Osteoblast (primary cell): ENCODE measurements around the gene CD40LG. TPM values are rescaled to one million over a fixed set of nuclear protein-coding genes. Genes with fewer than 3 reads are reported as not detected.

Source experiments
- DNase-seq: peaks from one replicate; pipeline ENCODE4 v3.0.0; 2011; ENCODE audit warnings: low spot score, mixed read lengths; ENCODE audit not compliant: insufficient read length; ENCODE audit errors: missing footprints
- H2AFZ ChIP-seq: 2 replicates; pipeline ENCODE4 v1.6.0; 2011; ENCODE audit warnings: mild to moderate bottlenecking, low read length
- H3K27ac ChIP-seq: 2 replicates; pipeline ENCODE4 v1.5.1; 2011; ENCODE audit warnings: mild to moderate bottlenecking, low read depth, low read length, moderate library complexity
- H3K27me3 ChIP-seq: 2 replicates; pipeline ENCODE4 v1.6.0; 2012; ENCODE audit warnings: mild to moderate bottlenecking, control low read depth, inconsistent platforms, low read length, moderate library complexity; ENCODE audit not compliant: insufficient read depth
- H3K36me3 ChIP-seq: 2 replicates; pipeline ENCODE4 v1.5.1; 2011; ENCODE audit warnings: mild to moderate bottlenecking, low read length, control low read depth, moderate library complexity; ENCODE audit not compliant: insufficient read depth
- H3K4me1 ChIP-seq: 2 replicates; pipeline ENCODE4 v1.5.1; 2011; ENCODE audit warnings: mild to moderate bottlenecking, low read length, control low read depth, moderate library complexity; ENCODE audit not compliant: insufficient read depth
- H3K4me2 ChIP-seq: 2 replicates; pipeline ENCODE4 v1.6.0; 2011; ENCODE audit warnings: mild to moderate bottlenecking, low read length; ENCODE audit not compliant: insufficient read depth
- H3K4me3 ChIP-seq: fragments of 200-600 bp; sonication (generic); 3 replicates; pipeline ENCODE4 v1.5.1; 2012; ENCODE audit warnings: mild to moderate bottlenecking, low read length, inconsistent platforms; ENCODE audit not compliant: insufficient read depth
- H3K79me2 ChIP-seq: 2 replicates; pipeline ENCODE4 v1.6.0; 2012; ENCODE audit warnings: mild to moderate bottlenecking, low read length, control low read depth, inconsistent platforms; ENCODE audit not compliant: insufficient read depth
- H3K9me3 ChIP-seq: 2 replicates; pipeline ENCODE4 v1.5.1; 2011; ENCODE audit warnings: low read depth, low read length, control low read depth
- H4K20me1 ChIP-seq: 2 replicates; pipeline ENCODE4 v1.6.0; 2012; ENCODE audit warnings: mild to moderate bottlenecking, low read length, control low read depth; ENCODE audit not compliant: insufficient read depth
- total RNA-seq: library from RNA; depleted of rRNA; stranded (reverse); fragments of >200 nt; gene quantifications from 2 replicates; pipeline ENCODE4 v1.2.3, GENCODE V29; 2012
- TF ChIP-seq, protein P1 (sequence below): IDR thresholded peaks from 2 replicates; pipeline ENCODE4 v1.5.1; 2011; ENCODE audit warnings: mild to moderate bottlenecking, low read depth, low read length, moderate library complexity; ENCODE audit errors: extremely low read depth

CD40LG gene
- total RNA-seq, 1 donor = not detected

- H3K4me3 ChIP-seq = no peak overlapping the region
- no peaks in the 10 kb centered on the region for H3K36me3 ChIP-seq
- no peaks in the 10 kb centered on the region for H4K20me1 ChIP-seq
- H3K9me3 ChIP-seq = no peaks in the 10 kb centered on the region
- H3K4me2 ChIP-seq = no peak overlapping the region
- no peak overlapping the region for H2AFZ ChIP-seq
- TF ChIP-seq, protein P1, sequence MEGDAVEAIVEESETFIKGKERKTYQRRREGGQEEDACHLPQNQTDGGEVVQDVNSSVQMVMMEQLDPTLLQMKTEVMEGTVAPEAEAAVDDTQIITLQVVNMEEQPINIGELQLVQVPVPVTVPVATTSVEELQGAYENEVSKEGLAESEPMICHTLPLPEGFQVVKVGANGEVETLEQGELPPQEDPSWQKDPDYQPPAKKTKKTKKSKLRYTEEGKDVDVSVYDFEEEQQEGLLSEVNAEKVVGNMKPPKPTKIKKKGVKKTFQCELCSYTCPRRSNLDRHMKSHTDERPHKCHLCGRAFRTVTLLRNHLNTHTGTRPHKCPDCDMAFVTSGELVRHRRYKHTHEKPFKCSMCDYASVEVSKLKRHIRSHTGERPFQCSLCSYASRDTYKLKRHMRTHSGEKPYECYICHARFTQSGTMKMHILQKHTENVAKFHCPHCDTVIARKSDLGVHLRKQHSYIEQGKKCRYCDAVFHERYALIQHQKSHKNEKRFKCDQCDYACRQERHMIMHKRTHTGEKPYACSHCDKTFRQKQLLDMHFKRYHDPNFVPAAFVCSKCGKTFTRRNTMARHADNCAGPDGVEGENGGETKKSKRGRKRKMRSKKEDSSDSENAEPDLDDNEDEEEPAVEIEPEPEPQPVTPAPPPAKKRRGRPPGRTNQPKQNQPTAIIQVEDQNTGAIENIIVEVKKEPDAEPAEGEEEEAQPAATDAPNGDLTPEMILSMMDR = no peak
- DNase-seq = no peak
- no peaks in the 10 kb centered on the region for H3K79me2 ChIP-seq
- H3K27ac ChIP-seq = no peak overlapping the region
- no peaks in the 10 kb centered on the region for H3K27me3 ChIP-seq
- no peaks in the 10 kb centered on the region for H3K4me1 ChIP-seq
Observed at GRCh38 chrX:136671006-136671610, 23.1 kb downstream of the CD40LG start.

DNA sequence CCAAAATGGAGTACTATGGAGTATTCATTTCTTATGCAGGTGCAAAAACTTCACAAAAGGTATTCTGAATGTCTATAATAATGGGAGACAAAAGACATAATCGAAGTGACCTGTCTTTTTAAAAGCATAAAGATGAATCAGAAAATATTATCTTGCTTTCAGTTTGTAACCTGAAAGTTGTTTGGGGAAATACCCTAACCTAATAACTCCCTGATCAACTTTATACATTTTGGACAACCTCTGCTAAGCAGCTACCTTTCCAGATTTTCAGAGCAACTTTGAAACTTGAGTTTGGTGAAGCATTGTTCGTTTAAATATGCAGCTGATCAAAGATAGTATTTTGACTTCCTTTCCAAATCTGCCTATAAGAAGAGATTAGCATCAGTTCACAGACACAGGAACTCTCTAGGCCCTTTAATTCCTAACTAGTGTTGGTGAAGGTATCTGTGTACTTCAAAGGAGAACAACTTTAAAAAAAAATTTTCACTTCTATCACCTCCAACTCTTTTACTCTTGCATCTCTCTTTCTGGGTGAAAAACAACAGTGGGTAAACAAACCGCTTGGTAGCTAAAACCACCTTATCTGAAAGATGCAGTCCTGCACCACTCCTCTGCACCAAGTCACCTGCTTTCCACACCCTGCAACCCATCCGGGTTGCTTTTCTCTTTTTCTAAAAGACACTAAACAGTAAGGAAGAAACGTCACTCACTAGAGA is 26.5 kb downstream of the CD40LG start:
- no peak for DNase-seq
- no peaks in the 10 kb centered on the region for H3K27me3 ChIP-seq
- TF ChIP-seq, protein P1 = no peak
- no peaks in the 10 kb centered on the region for H3K79me2 ChIP-seq
- no peaks in the 10 kb centered on the region for H3K36me3 ChIP-seq
- H3K4me3 ChIP-seq = no peak overlapping the region
- H3K4me1 ChIP-seq = no peaks in the 10 kb centered on the region
- H3K9me3 ChIP-seq = no peaks in the 10 kb centered on the region
- H2AFZ ChIP-seq = no peak overlapping the region
- no peak overlapping the region for H3K4me2 ChIP-seq
- H4K20me1 ChIP-seq = no peaks in the 10 kb centered on the region
- no peak overlapping the region for H3K27ac ChIP-seq

GRCh38 chrX:136679531-136679930 is 31.6 kb downstream of the CD40LG start:
- H3K27me3 ChIP-seq = peaks cover 2% of the 10 kb centered on the region
- H3K4me1 ChIP-seq = no peaks in the 10 kb centered on the region
- no peak for DNase-seq
- no peak overlapping the region for H3K27ac ChIP-seq
- H3K79me2 ChIP-seq = no peaks in the 10 kb centered on the region
- TF ChIP-seq, protein P1 = no peak
- no peaks in the 10 kb centered on the region for H3K9me3 ChIP-seq
- H2AFZ ChIP-seq = no peak overlapping the region
- H4K20me1 ChIP-seq = no peaks in the 10 kb centered on the region
- H3K4me3 ChIP-seq = no peak overlapping the region
- H3K36me3 ChIP-seq = no peaks in the 10 kb centered on the region
- H3K4me2 ChIP-seq = no peak overlapping the region

DNA sequence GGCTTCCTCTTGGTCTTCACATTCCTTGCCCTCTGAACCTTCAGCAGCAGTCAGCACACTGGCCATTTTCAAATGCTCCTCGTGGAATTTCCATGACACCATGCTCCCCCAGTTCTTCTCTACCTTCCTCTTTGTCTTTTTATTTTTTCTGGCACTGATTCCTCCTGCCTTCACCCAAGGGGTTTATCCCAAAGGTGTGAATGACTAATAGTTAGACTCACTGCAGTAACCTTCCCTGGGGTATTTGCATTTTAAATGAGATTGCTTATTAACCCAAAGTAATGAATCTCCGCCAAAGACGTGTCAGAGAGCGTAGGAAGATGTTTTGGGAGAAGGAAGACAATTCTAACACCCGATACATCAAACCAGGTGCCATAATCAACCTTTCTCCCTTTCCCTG is 36.2 kb downstream of the CD40LG start:
- no peak overlapping the region for H3K4me3 ChIP-seq
- TF ChIP-seq, protein P1 = no peak

More for the DNA sequence above, 36.2 kb downstream of the CD40LG start:
- Histone ChIP-seq H3K9me3 (no peaks in the 10 kb centered on the region), H2AFZ (no peak overlapping the region), H3K4me1 (peaks cover under 1% of the 10 kb centered on the region), H3K36me3 (no peaks in the 10 kb centered on the region), H3K79me2 (no peaks in the 10 kb centered on the region), H3K27me3 (peaks cover 2% of the 10 kb centered on the region), H3K27ac (no peak overlapping the region), H3K4me2 (no peak overlapping the region), H4K20me1 (no peaks in the 10 kb centered on the region)
- DNase-seq = no peak
